ENCODE results near the gene SORL1.

SORL1 gene

GRCh38 chr11:121451178-121451985 is 732 bp upstream of the SORL1 start:
- Histone ChIP-seq H2AFZ (ENCODE audit: low read depth) (peak overlapping the region; percentile 49), H3K79me2 (ENCODE audit: insufficient read depth, low read depth) (no peaks in the 10 kb centered on the region), H3K36me3 (ENCODE audit: insufficient read depth) (no peaks in the 10 kb centered on the region), H3K4me2 (peak overlapping the region; percentile 66), H4K20me1 (ENCODE audit: insufficient read depth) (no peaks in the 10 kb centered on the region), H3K27ac (no peak overlapping the region), H3K27me3 (ENCODE audit: insufficient read depth, low read depth) (no peaks in the 10 kb centered on the region), H3K4me1 (ENCODE audit: low read depth, poor library complexity, severe bottlenecking) (peaks cover 4% of the 10 kb centered on the region), H3K9ac (no peak overlapping the region), H3K4me3 (IDR thresholded peaks at IDR 0.05; ENCODE audit: insufficient read depth, low read depth, low read length) (no peak overlapping the region)
- no peak for TF ChIP-seq CTCF (conservative IDR thresholded peaks at IDR 0.05; ENCODE audit: low read depth, low read length)

- H4K20me1 ChIP-seq (ENCODE audit: insufficient read depth) = no peaks in the 10 kb centered on the region
- no peaks in the 10 kb centered on the region for H3K36me3 ChIP-seq (ENCODE audit: insufficient read depth)
- no peak for TF ChIP-seq CTCF (conservative IDR thresholded peaks at IDR 0.05; ENCODE audit: low read depth, low read length)
- H3K27ac ChIP-seq = no peak within 1 kb of the TSS
- peak within 1 kb of the TSS; percentile 66 for H3K4me2 ChIP-seq
- peak within 1 kb of the TSS; percentile 86 for H2AFZ ChIP-seq (ENCODE audit: low read depth)
- no peaks in the 10 kb centered on the region for H3K79me2 ChIP-seq (ENCODE audit: insufficient read depth, low read depth)
- H3K4me3 ChIP-seq (IDR thresholded peaks at IDR 0.05; ENCODE audit: insufficient read depth, low read depth, low read length) = no peak within 1 kb of the TSS
- H3K9ac ChIP-seq = peak within 1 kb of the TSS; percentile 47; the same call in 1 of the 2 replicates
- H3K4me1 ChIP-seq (ENCODE audit: low read depth, poor library complexity, severe bottlenecking) = peaks cover 4% of the 10 kb centered on the region
- H3K27me3 ChIP-seq (ENCODE audit: insufficient read depth, low read depth) = no peaks in the 10 kb centered on the region
Measured at GRCh38 chr11:121452609-121453150, 566 bp downstream of the SORL1 start, which contains the start of gene SORL1-AS1. Gene SORL1-AS1 (minus strand): TSS chr11:121452967.

GRCh38 chr11:121453589-121454299 is 1.6 kb downstream of the SORL1 start:
- Histone ChIP-seq H3K79me2 (ENCODE audit: insufficient read depth, low read depth) (no peaks in the 10 kb centered on the region), H3K9ac (no peak overlapping the region), H3K27ac (no peak overlapping the region), H4K20me1 (ENCODE audit: insufficient read depth) (no peaks in the 10 kb centered on the region), H3K4me3 (IDR thresholded peaks at IDR 0.05; ENCODE audit: insufficient read depth, low read depth, low read length) (no peak overlapping the region), H3K4me2 (no peak overlapping the region), H3K27me3 (ENCODE audit: insufficient read depth, low read depth) (no peaks in the 10 kb centered on the region), H3K36me3 (ENCODE audit: insufficient read depth) (no peaks in the 10 kb centered on the region), H2AFZ (ENCODE audit: low read depth) (no peak overlapping the region), H3K4me1 (ENCODE audit: low read depth, poor library complexity, severe bottlenecking) (peaks cover 4% of the 10 kb centered on the region)
- no peak for TF ChIP-seq CTCF (conservative IDR thresholded peaks at IDR 0.05; ENCODE audit: low read depth, low read length)

DNA sequence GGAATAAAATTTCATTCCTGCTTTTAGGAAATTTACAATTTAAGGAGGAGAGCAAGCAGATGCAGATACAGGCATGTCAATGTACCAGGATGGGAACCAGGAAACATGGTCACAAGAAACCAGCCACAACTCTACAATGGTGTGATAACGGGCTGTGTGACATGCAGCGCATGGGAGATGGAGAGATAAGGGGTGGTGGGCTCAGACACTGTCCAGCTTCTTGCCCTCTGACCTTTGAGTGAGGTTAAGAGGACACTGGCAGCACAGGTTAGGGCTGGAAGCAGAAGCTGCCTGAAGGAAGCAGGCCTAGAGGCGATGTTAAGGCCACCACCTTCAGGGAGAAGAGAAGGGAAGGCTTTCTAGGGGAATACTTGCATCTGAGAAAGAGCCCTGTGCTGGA is 3.0 kb downstream of the SORL1 start:
- no peak for TF ChIP-seq CTCF (conservative IDR thresholded peaks at IDR 0.05; ENCODE audit: low read depth, low read length)
- Histone ChIP-seq H3K4me2 (no peak overlapping the region), H3K36me3 (ENCODE audit: insufficient read depth) (no peaks in the 10 kb centered on the region), H4K20me1 (ENCODE audit: insufficient read depth) (no peaks in the 10 kb centered on the region), H3K27ac (no peak overlapping the region), H3K4me1 (ENCODE audit: low read depth, poor library complexity, severe bottlenecking) (peaks cover 4% of the 10 kb centered on the region), H3K9ac (no peak overlapping the region), H3K27me3 (ENCODE audit: insufficient read depth, low read depth) (no peaks in the 10 kb centered on the region), H2AFZ (ENCODE audit: low read depth) (no peak overlapping the region), H3K79me2 (ENCODE audit: insufficient read depth, low read depth) (no peaks in the 10 kb centered on the region), H3K4me3 (IDR thresholded peaks at IDR 0.05; ENCODE audit: insufficient read depth, low read depth, low read length) (no peak overlapping the region)
